Keratinocyte (primary cell): Measurements from ENCODE around the gene CAPN11. TPM values are rescaled to one million over a fixed set of nuclear protein-coding genes. Genes with fewer than 3 reads are reported as not detected.

Experiments
- DNase-seq: peaks from one replicate; pipeline ENCODE4 v3.0.0-alpha.2; 2011; ENCODE audit warnings: low read depth, missing footprints, low spot score
- FAIRE-seq: peaks from 2 replicates; lab custom pipeline; 2011; peaks lifted over from hg19 to GRCh38; lab: Jason Lieb, UNC
- H2AFZ ChIP-seq: 2 replicates; pipeline ENCODE4 v1.6.0; 2012; ENCODE audit warnings: low read length, control low read depth, inconsistent platforms; ENCODE audit not compliant: control insufficient read depth
- H3K27ac ChIP-seq: 2 replicates; pipeline ENCODE4 v1.5.1; 2011; ENCODE audit warnings: low read length; ENCODE audit not compliant: control insufficient read depth, insufficient read depth
- H3K27me3 ChIP-seq: 3 replicates; pipeline ENCODE4 v1.6.0; 2011; ENCODE audit warnings: low read length; ENCODE audit not compliant: control insufficient read depth, insufficient read depth; ENCODE audit errors: extremely low read depth
- H3K36me3 ChIP-seq, 2 experiments: 2 replicates in 1 of 2; 3 replicates in 1 of 2; pipeline ENCODE4 v1.5.1; 2011; ENCODE audit warnings: low read length in 2 of 2, mild to moderate bottlenecking in 1 of 2; ENCODE audit not compliant: control insufficient read depth in 2 of 2, insufficient read depth in 2 of 2; ENCODE audit errors: extremely low read depth in 1 of 2
- H3K4me1 ChIP-seq: 3 replicates; pipeline ENCODE4 v1.5.1; 2011; ENCODE audit warnings: low read length; ENCODE audit not compliant: control insufficient read depth, insufficient read depth; ENCODE audit errors: extremely low read depth
- H3K4me2 ChIP-seq: 3 replicates; pipeline ENCODE4 v1.6.0; 2011; ENCODE audit warnings: low read depth, low read length; ENCODE audit not compliant: control insufficient read depth, insufficient read depth; ENCODE audit errors: extremely low read depth
- H3K4me3 ChIP-seq, 3 experiments: fragments of 200-600 bp in 1 of 3; sonication (generic) in 1 of 3; 2 replicates in 2 of 3; 3 replicates in 1 of 3; pipeline ENCODE4 v1.5.1; 2011 to 2016; ENCODE audit warnings: low read length in 3 of 3, mild to moderate bottlenecking in 3 of 3, control low read depth in 2 of 3, inconsistent platforms in 1 of 3, low read depth in 1 of 3, mixed read lengths in 1 of 3, mixed run types in 1 of 3, moderate library complexity in 1 of 3; ENCODE audit not compliant: control insufficient read depth in 2 of 3, insufficient read depth in 2 of 3; ENCODE audit errors: extremely low read depth in 1 of 3
- H3K79me2 ChIP-seq: 2 replicates; pipeline ENCODE4 v1.6.0; 2012; ENCODE audit warnings: low read length; ENCODE audit not compliant: control insufficient read depth, insufficient read depth
- H3K9ac ChIP-seq: 3 replicates; pipeline ENCODE4 v1.6.0; 2011; ENCODE audit warnings: low read length; ENCODE audit not compliant: control insufficient read depth, insufficient read depth; ENCODE audit errors: extremely low read depth
- H3K9me1 ChIP-seq: 3 replicates; pipeline ENCODE4 v1.6.0; 2011; ENCODE audit warnings: low read length; ENCODE audit not compliant: control insufficient read depth, insufficient read depth; ENCODE audit errors: extremely low read depth
- H3K9me3 ChIP-seq: 2 replicates; pipeline ENCODE4 v1.5.1; 2012; ENCODE audit warnings: low read depth, low read length; ENCODE audit not compliant: control insufficient read depth
- H4K20me1 ChIP-seq: 3 replicates; pipeline ENCODE4 v1.6.0; 2011; ENCODE audit warnings: low read length; ENCODE audit not compliant: control insufficient read depth, insufficient read depth; ENCODE audit errors: extremely low read depth
- EZH2 ChIP-seq: IDR thresholded peaks from one replicate; pipeline ENCODE4 v1.6.1; 2012; ENCODE audit warnings: inconsistent platforms, mild to moderate bottlenecking, low read length, moderate library complexity
- dilution Hi-C: fragments of 300-500 bp; cut with MboI; formaldehyde crosslinking; loops from one replicate; pipeline ENCODE4 v1.7.0; 2020; ENCODE audit warnings: low sequenced_read_pairs; ENCODE audit not compliant: extremely low pct_ligation_motif_present
- polyA plus RNA-seq, 5 experiments: library from polyadenylated mRNA; depleted of rRNA in 3 of 5; stranded (reverse) in 3 of 5; stranded (forward) in 1 of 5; unstranded in 1 of 5; fragments of >200 nt; gene quantifications; 1 replicate in 1 of 5; 2 replicates in 3 of 5; 3 replicates in 1 of 5; pipeline versions ENCODE4 v1.2.1 to v1.2.3, GENCODE V29; 2011 to 2012; ENCODE audit warnings: missing spikeins in 2 of 5, low read depth in 1 of 5, low replicate concordance in 1 of 5
- TF ChIP-seq, protein P1 (sequence below), 3 experiments: IDR thresholded peaks in 1 of 3; conservative IDR thresholded peaks in 1 of 3; optimal IDR thresholded peaks in 1 of 3; 2 replicates in 2 of 3; 3 replicates in 1 of 3; pipeline versions ENCODE3 to v1.5.1; 2011; ENCODE audit warnings: low read length in 3 of 3, mild to moderate bottlenecking in 3 of 3, moderate library complexity in 2 of 3, control low read depth in 1 of 3, inconsistent platforms in 1 of 3; ENCODE audit not compliant: insufficient read depth in 2 of 3; ENCODE audit errors: extremely low read depth in 1 of 3

Gene CAPN11
- polyA plus RNA-seq, 1 donor (not counting 4 experiments of a cell fraction or from before 2014, with no cell fraction given): not detected

DNA sequence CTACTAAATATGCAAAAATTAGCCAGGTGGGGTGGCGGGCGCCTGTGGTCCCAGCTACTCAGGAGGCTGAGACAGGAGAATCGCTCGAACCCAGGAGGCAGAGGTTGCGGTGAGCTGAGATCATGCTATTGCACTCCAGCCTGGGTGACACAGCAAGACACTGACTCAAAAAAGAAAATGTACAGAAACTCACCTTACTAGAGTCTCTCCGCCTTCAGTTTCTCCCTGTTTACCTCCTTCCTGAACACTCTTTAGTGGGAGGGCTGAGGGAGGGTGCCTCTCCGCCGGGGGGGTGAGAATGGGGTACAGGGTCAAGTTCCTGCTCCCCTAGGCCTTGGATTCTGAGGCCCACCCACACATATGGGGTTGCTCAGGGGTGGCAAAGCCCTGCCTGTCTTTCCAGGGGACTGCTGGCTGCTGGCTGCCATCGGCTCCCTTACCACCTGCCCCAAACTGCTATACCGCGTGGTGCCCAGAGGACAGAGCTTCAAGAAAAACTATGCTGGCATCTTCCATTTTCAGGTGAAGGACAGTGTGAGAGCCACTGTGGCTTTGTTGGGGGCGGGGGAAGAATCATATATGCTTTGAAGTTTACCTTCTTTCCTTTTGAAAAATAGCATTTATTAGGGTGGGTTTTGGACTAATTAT lies 13.4 kb downstream of the CAPN11 start:
- Histone ChIP-seq H3K27ac (no peak overlapping the region), H2AFZ (no peak overlapping the region), H3K4me2 (no peak overlapping the region), H3K4me3 (no peak overlapping the region), H3K9me3 (peaks cover 1% of the 10 kb centered on the region), H3K9me1 (no peaks in the 10 kb centered on the region), H4K20me1 (no peaks in the 10 kb centered on the region), H3K79me2 (no peaks in the 10 kb centered on the region), H3K27me3 (no peaks in the 10 kb centered on the region), H3K9ac (no peak overlapping the region), H3K36me3 (no peaks in the 10 kb centered on the region), H3K4me1 (peaks cover 16% of the 10 kb centered on the region)
- dilution Hi-C loops: no loop called here
- no peak for FAIRE-seq
- TF ChIP-seq EZH2: no peak
- TF ChIP-seq, protein P1, sequence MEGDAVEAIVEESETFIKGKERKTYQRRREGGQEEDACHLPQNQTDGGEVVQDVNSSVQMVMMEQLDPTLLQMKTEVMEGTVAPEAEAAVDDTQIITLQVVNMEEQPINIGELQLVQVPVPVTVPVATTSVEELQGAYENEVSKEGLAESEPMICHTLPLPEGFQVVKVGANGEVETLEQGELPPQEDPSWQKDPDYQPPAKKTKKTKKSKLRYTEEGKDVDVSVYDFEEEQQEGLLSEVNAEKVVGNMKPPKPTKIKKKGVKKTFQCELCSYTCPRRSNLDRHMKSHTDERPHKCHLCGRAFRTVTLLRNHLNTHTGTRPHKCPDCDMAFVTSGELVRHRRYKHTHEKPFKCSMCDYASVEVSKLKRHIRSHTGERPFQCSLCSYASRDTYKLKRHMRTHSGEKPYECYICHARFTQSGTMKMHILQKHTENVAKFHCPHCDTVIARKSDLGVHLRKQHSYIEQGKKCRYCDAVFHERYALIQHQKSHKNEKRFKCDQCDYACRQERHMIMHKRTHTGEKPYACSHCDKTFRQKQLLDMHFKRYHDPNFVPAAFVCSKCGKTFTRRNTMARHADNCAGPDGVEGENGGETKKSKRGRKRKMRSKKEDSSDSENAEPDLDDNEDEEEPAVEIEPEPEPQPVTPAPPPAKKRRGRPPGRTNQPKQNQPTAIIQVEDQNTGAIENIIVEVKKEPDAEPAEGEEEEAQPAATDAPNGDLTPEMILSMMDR (optimal IDR thresholded peaks at IDR 0.05 in 1 of 3, IDR thresholded peaks at IDR 0.05 in 1 of 3, conservative IDR thresholded peaks at IDR 0.05 in 1 of 3; ENCODE audit: extremely low read depth in 1 of 3, insufficient read depth in 2 of 3, low read length in 3 of 3): no peak
- no peak for DNase-seq

DNA sequence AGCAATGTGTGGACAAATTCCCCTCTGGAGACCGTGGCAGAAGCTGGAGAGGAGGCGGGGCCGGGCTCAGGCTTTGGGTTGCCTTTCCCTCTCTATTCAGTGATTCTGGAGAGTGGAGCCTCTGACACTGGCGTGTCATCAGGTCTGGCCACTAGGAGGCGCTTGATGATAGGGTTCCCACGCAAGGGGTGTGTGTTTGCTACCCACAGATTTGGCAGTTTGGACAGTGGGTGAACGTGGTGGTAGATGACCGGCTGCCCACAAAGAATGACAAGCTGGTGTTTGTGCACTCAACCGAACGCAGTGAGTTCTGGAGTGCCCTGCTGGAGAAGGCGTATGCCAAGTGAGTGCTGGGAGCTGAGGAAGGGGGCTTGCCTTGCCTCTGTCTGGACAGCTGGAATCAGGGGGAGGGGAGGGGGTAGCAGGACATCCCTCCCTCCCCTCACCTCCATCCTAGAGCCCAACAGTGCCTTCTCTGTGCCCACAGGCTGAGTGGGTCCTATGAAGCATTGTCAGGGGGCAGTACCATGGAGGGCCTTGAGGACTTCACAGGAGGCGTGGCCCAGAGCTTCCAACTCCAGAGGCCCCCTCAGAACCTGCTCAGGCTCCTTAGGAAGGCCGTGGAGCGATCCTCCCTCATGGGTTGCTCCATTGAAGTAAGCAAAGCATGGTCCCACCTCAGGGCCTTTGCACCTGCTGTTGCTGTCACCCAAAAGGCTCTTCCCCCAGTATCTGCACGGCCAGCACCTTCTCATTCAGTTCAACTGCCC lies 14.3 kb downstream of the CAPN11 start:
- Histone ChIP-seq H3K4me1 (peaks cover 19% of the 10 kb centered on the region), H3K4me2 (no peak overlapping the region), H3K79me2 (no peaks in the 10 kb centered on the region), H3K9me3 (peaks cover 3% of the 10 kb centered on the region), H4K20me1 (no peaks in the 10 kb centered on the region), H3K27me3 (no peaks in the 10 kb centered on the region), H3K9ac (no peak overlapping the region), H3K4me3 (no peak overlapping the region), H3K27ac (no peak overlapping the region), H3K9me1 (no peaks in the 10 kb centered on the region), H2AFZ (no peak overlapping the region), H3K36me3 (no peaks in the 10 kb centered on the region)
- dilution Hi-C loops: no loop called here
- TF ChIP-seq, protein P1 (optimal IDR thresholded peaks at IDR 0.05 in 1 of 3, IDR thresholded peaks at IDR 0.05 in 1 of 3, conservative IDR thresholded peaks at IDR 0.05 in 1 of 3; ENCODE audit: extremely low read depth in 1 of 3, insufficient read depth in 2 of 3, low read length in 3 of 3): peak; percentile 89 to 96 (median 92)
- TF ChIP-seq EZH2: no peak
- DNase-seq (no peak), FAIRE-seq (no peak)
